HCT116 (cell line): ENCODE measurements around the gene C2. TPM values are rescaled to one million over a fixed set of nuclear protein-coding genes. Genes with fewer than 3 reads are reported as not detected.
A peak's percentile ranks its signal among the peaks of the same experiment; 100 is the strongest.
"Not testable (repeated sequence)": the region's sequence is repeated elsewhere in the genome, so short reads cannot be mapped to it uniquely, and the experiment has no call there.

Source experiments
- ATAC-seq: fragments of 200-7000 bp; cut with Tn5 transposase; 2 replicates; pipeline ENCODE4 v1.9.1; 2020; ENCODE audit warnings: mild to moderate bottlenecking, moderate library complexity
- BruUV-seq: library from RNA; stranded (reverse); fragments of 400-500 nt; replicated peaks from 2 replicates; lab custom pipeline; 2021; lab: Mats Ljungman, UMichigan
- CTCF ChIA-PET: fragments of 300-600 bp; sonication (Branson Sonifier 250); formaldehyde crosslinking; loops from one replicate; lab custom pipeline; 2021; ENCODE audit warnings: antibody characterized with exemption; lab: Charles Lee
- POLR2A ChIA-PET: fragments of 300-600, 350-600 bp; sonication (Branson Sonifier 250); formaldehyde crosslinking; loops from one replicate; lab custom pipeline; 2021; ENCODE audit warnings: antibody characterized with exemption; lab: Charles Lee
- RAD21 ChIA-PET, 2 experiments: fragments of 300-600 bp; sonication (Branson Sonifier 250); formaldehyde crosslinking; loops; one replicate each; lab custom pipeline; 2023; ENCODE audit warnings: low total read pairs in 2 of 2; ENCODE audit not compliant: uncharacterized antibody in 2 of 2, unreplicated experiment in 2 of 2, low non-redundant PET in 1 of 2; lab: Charles Lee
- DNase-seq: peaks from one replicate; pipeline ENCODE4 v3.0.0-alpha.2; 2010; ENCODE audit warnings: low read depth, low spot score
- H2AFZ ChIP-seq: fragments of 200-600 bp; shearing (Covaris generic), sonication (generic); 2 replicates; pipeline ENCODE4 v1.6.1; 2017; ENCODE audit warnings: low read depth, mixed run types, mixed read lengths, antibody characterized with exemption, low read length; ENCODE audit not compliant: poor library complexity, severe bottlenecking
- H3K27ac ChIP-seq: 2 replicates; pipeline ENCODE4 v1.5.1; 2012; ENCODE audit warnings: low read depth, low read length
- H3K27me3 ChIP-seq: fragments of 200-600 bp; sonication (generic); 2 replicates; pipeline ENCODE4 v1.6.1; 2016; ENCODE audit warnings: mixed run types, low read length, mixed read lengths; ENCODE audit not compliant: insufficient read depth
- H3K36me3 ChIP-seq, 2 experiments: fragments of 200-500 bp in 1 of 2; fragments of 200-600 bp in 1 of 2; sonication (Bioruptor generic) in 1 of 2; sonication (generic) in 1 of 2; 2 replicates each; pipeline versions ENCODE4 v1.5.1 to v1.6.1; 2014 to 2016; ENCODE audit warnings: low read length in 2 of 2, inconsistent platforms in 1 of 2, mixed read lengths in 1 of 2, mixed run types in 1 of 2; ENCODE audit not compliant: insufficient read depth in 2 of 2, control insufficient read depth in 1 of 2
- H3K4me1 ChIP-seq, 2 experiments: fragments of 200-600 bp in 1 of 2; sonication (generic) in 1 of 2; 2 replicates each; pipeline versions ENCODE4 v1.5.1 to v1.6.1; 2012 to 2017; ENCODE audit warnings: low read length in 2 of 2, inconsistent platforms in 1 of 2, mild to moderate bottlenecking in 1 of 2, mixed read lengths in 1 of 2, mixed run types in 1 of 2, moderate library complexity in 1 of 2; ENCODE audit not compliant: insufficient read depth in 2 of 2, control insufficient read depth in 1 of 2
- H3K4me2 ChIP-seq: fragments of 200-600 bp; sonication (generic); 2 replicates; pipeline ENCODE4 v1.6.1; 2017; ENCODE audit warnings: mixed run types, low read length, mixed read lengths
- H3K4me3 ChIP-seq, 2 experiments: fragments of 200-600 bp in 1 of 2; sonication (generic) in 1 of 2; replicated peaks in 1 of 2; 2 replicates each; pipeline ENCODE4 v1.5.1; 2011 to 2016; ENCODE audit warnings: low read length in 2 of 2, control low read depth in 1 of 2, low read depth in 1 of 2, mild to moderate bottlenecking in 1 of 2, mixed read lengths in 1 of 2, mixed run types in 1 of 2
- H3K79me2 ChIP-seq: fragments of 200-600 bp; sonication (generic); 2 replicates; pipeline ENCODE4 v1.6.1; 2017; ENCODE audit warnings: mild to moderate bottlenecking, mixed run types, low read length, moderate library complexity, mixed read lengths; ENCODE audit not compliant: insufficient read depth
- H3K9ac ChIP-seq: fragments of 200-600 bp; sonication (generic); 2 replicates; pipeline ENCODE4 v1.6.1; 2016; ENCODE audit warnings: low read length, mixed read lengths
- H3K9me2 ChIP-seq: fragments of 200-600 bp; sonication (generic), shearing (Covaris generic); 2 replicates; pipeline ENCODE4 v1.6.1; 2017; ENCODE audit warnings: mixed run types, mild to moderate bottlenecking, moderate library complexity; ENCODE audit not compliant: insufficient read depth
- H3K9me3 ChIP-seq, 2 experiments: fragments of 200-500 bp in 1 of 2; fragments of 200-600 bp in 1 of 2; sonication (Bioruptor generic) in 1 of 2; sonication (generic) in 1 of 2; 2 replicates each; pipeline ENCODE4 v1.6.1; 2014 to 2017; ENCODE audit warnings: low read length in 2 of 2, mixed read lengths in 2 of 2, inconsistent platforms in 1 of 2, low read depth in 1 of 2, mild to moderate bottlenecking in 1 of 2, mixed run types in 1 of 2, moderate library complexity in 1 of 2; ENCODE audit not compliant: control insufficient read depth in 1 of 2, insufficient read depth in 1 of 2
- H4K20me1 ChIP-seq: fragments of 200-600 bp; sonication (generic), shearing (Covaris generic); 2 replicates; pipeline ENCODE4 v1.6.1; 2017; ENCODE audit warnings: mixed run types, mild to moderate bottlenecking, moderate library complexity; ENCODE audit not compliant: insufficient read depth
- intact Hi-C: fragments of 100-400 bp; cut with micrococcal nuclease; formaldehyde crosslinking; loops from 2 replicates; pipeline ENCODE4 v1.10.0; 2022
- microRNA counts: library from miRNA; unstranded; fragments of <30 nt; microRNA quantifications from one replicate; lab custom pipeline; 2015
- microRNA-seq: library from miRNA; unstranded; fragments of <30 nt; microRNA quantifications from one replicate; pipeline ENCODE4, GENCODE V29; 2016; ENCODE audit warnings: borderline number of aligned reads
- total RNA-seq: library from RNA; stranded (reverse); gene quantifications from one replicate; pipeline ENCODE4 v1.2.1, GENCODE V29; 2021; ENCODE audit not compliant: unreplicated experiment

C2 gene
- total RNA-seq, 1 experiment from 2014 or later, result 3.1 TPM

DNA sequence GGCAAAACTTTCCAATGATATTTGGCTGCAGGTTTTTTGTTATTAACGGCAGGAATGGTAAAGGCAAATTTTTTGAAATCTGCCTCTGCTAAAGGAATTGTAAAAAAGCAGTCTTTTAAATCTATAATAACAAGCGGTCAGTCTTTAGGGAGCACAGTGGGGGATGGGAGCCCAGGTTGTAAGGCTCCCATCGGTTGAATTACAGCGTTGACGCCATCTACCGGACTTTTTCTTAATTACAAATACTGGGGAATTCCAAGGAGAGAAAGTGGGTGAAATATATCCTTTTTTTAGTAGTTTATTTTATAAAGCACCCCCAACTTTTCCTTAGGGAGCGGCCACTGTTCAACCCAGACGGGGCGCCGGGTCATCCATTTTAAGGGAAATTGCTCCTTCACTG is 61.8 kb downstream of the C2 start:
- BruUV-seq, DNase-seq, RAD21 ChIA-PET, POLR2A ChIA-PET, H3K9me2 ChIP-seq, H2AFZ ChIP-seq, H3K79me2 ChIP-seq, H3K27ac ChIP-seq, H3K27me3 ChIP-seq, H3K4me2 ChIP-seq, H3K9me3 ChIP-seq, H3K36me3 ChIP-seq, H4K20me1 ChIP-seq, H3K9ac ChIP-seq, H3K4me3 ChIP-seq, intact Hi-C loops, H3K4me1 ChIP-seq, CTCF ChIA-PET: not testable (repeated sequence)
- 0 out of 2 replicates have a peak, but pooled peaks have one; percentile 50 for ATAC-seq

DNA sequence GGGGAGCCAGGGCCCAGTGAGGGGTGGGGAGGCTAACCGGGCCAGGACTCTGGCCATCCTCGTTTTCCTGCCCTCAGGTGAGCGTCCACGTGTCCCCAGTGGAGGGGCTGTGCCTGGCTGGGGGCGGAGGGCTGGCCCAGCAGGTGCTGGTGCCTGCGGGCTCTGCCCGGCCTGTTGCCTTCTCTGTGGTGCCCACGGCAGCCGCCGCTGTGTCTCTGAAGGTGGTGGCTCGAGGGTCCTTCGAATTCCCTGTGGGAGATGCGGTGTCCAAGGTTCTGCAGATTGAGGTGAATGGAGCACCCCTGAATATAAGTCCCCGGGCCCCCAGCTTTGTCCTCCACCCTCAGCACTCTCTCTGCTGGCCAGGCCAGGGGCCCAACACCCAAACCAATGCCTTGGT is 66.9 kb downstream of the C2 start:
- H2AFZ ChIP-seq, POLR2A ChIA-PET, H3K36me3 ChIP-seq, H3K79me2 ChIP-seq, H3K9me3 ChIP-seq, BruUV-seq, intact Hi-C loops, H3K27ac ChIP-seq, H3K9me2 ChIP-seq, DNase-seq, H3K27me3 ChIP-seq, CTCF ChIA-PET, H3K4me3 ChIP-seq, H3K4me2 ChIP-seq, H3K9ac ChIP-seq, RAD21 ChIA-PET, H3K4me1 ChIP-seq, H4K20me1 ChIP-seq, ATAC-seq: not testable (repeated sequence)

MicroRNAs encoded within 50 kb of the gene (microRNA counts, 767-probe panel; counts per million panel counts)
- not detected for microRNA hsa-miR-1236 (lab: Ali Mortazavi, UCI)

Small RNAs within 50 kb of the gene (microRNA-seq; reads per million reads assigned to microRNA genes)
- not detected for gene MIR1236

Other genes starting within 250 kb of the C2 start
- 1.7 TPM for gene LY6G5C, start 246.7 kb upstream of the C2 start, total RNA-seq
- gene ABHD16A, start 224.4 kb upstream of the C2 start, total RNA-seq, result 32.4 TPM
- gene LY6G6F, start 220.9 kb upstream of the C2 start, total RNA-seq, result not detected
- not detected for gene LY6G6D, start 212.4 kb upstream of the C2 start, total RNA-seq
- 0.54 TPM for gene LY6G6C, start 206.0 kb upstream of the C2 start, total RNA-seq
- 0.42 TPM for gene MPIG6B, start 204.3 kb upstream of the C2 start, total RNA-seq
- gene DDAH2, start 198.4 kb upstream of the C2 start, total RNA-seq, result 43.4 TPM
- 432 TPM for gene CLIC1, start 191.2 kb upstream of the C2 start, total RNA-seq
- 90.4 TPM for gene MSH5, start 187.7 kb upstream of the C2 start, total RNA-seq
- 18.2 TPM for gene SAPCD1, start 165.1 kb upstream of the C2 start, total RNA-seq
- gene VWA7, start 150.4 kb upstream of the C2 start, total RNA-seq, result 14.6 TPM
- gene VARS1, start 132.0 kb upstream of the C2 start, total RNA-seq, result 254 TPM
- gene LSM2, start 120.8 kb upstream of the C2 start, total RNA-seq, result 89.7 TPM
- 0.12 TPM for gene HSPA1L, start 112.4 kb upstream of the C2 start, total RNA-seq
- 5.0 TPM for gene HSPA1A, start 112.2 kb upstream of the C2 start, total RNA-seq
- gene HSPA1B, start 100.0 kb upstream of the C2 start, total RNA-seq, result 214 TPM
- gene NEU1, start 64.9 kb upstream of the C2 start, total RNA-seq, result 15.1 TPM
- 0.74 TPM for gene SLC44A4, start 48.7 kb upstream of the C2 start, total RNA-seq
- 84.0 TPM for gene EHMT2, start 30.0 kb upstream of the C2 start, total RNA-seq
- 10.3 TPM for gene ZBTB12, start 25.6 kb upstream of the C2 start, total RNA-seq
- 1.5 TPM for gene CFB, start 18.4 kb downstream of the C2 start, total RNA-seq
- gene NELFE, start 31.3 kb downstream of the C2 start, total RNA-seq, result 68.3 TPM
- 68.0 TPM for gene SKIC2, start 31.5 kb downstream of the C2 start, total RNA-seq
- 16.4 TPM for gene DXO, start 44.4 kb downstream of the C2 start, total RNA-seq
- gene C4A, start 54.3 kb downstream of the C2 start, total RNA-seq, result 5.1 TPM
- gene C4B, start 87.1 kb downstream of the C2 start, total RNA-seq, result 6.3 TPM
- 1.4 TPM for gene CYP21A2, start 110.7 kb downstream of the C2 start, total RNA-seq
- 8.5 TPM for gene TNXB, start 181.6 kb downstream of the C2 start, total RNA-seq
- 63.9 TPM for gene ATF6B, start 200.5 kb downstream of the C2 start, total RNA-seq
- 11.2 TPM for gene FKBPL, start 202.6 kb downstream of the C2 start, total RNA-seq
- 6.1 TPM for gene PRRT1, start 224.2 kb downstream of the C2 start, total RNA-seq
- gene PPT2, start 226.4 kb downstream of the C2 start, total RNA-seq, result 21.0 TPM
- gene EGFL8, start 236.9 kb downstream of the C2 start, total RNA-seq, result 29.0 TPM
- gene AGPAT1, start 248.4 kb downstream of the C2 start, total RNA-seq, result 55.6 TPM